ENCODE measurements around the gene SYNE2.

Gene SYNE2

DNA sequence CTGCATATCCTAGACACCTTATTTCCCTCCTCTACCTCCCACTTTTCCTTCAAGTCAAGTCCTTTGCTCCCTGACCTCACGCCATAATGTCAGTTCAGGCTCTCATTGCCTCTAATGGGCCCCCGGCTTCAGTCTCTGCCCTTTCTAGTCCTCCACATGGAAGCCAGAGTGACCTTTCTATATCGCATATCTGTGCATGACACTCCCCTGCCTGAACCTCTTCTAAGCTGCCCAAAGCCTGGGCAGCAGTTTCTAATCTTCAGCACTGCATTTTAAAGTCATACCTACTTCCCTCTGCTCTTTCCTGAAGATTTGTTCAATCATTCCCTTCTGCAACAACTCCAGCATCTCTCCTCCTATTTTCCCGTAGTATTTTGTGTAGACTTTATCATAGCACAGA, 395.9 kb downstream of the SYNE2 start:
- no peak for DNase-seq (ENCODE audit: low spot score)

DNA sequence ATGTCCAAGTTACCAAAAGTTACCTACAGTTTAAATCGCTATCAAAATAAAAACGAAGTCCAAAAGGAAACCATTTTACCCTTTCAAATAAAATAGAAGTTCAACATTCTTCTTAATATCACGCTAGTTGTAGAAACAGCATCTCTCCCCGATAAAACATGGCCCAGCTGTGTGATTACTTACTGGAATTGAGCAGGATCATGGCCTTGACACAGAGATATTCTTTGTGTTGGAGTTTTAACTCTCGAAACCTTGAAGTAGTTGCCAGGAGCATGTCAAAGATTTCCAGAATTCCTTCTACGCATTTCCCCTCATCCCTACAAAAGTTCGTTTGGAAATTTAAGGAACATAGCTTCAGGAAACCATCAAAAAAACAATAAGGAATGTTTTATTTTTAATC, 396.6 kb downstream of the SYNE2 start:
- no peak for DNase-seq (ENCODE audit: low spot score)

- no peak for DNase-seq (ENCODE audit: low spot score)
These were observed 400.9 kb downstream of the SYNE2 start for GRCh38 chr14:64253672-64254071.

DNA sequence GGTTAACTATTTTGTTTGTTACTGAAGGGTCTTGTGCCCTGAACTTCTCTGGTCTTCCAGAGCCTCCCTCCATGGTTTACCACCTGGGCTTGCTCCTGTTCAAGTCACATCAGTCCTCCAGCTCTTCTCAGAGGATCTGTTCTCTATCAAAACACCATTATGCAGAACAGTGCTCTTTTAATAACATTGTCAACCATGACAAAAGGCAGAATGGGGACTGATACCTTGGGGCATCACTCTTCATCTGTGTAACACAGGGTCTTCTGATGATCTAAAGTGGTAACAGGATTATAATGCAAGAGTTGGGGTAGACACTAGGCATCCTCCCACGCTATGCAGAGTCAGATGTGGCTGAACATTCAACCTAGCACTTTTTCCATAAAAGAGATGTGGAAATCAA, 403.0 kb downstream of the SYNE2 start:
- no peak for DNase-seq (ENCODE audit: low spot score)

- no peak for DNase-seq (ENCODE audit: low spot score)
These were observed 407.6 kb downstream of the SYNE2 start for GRCh38 chr14:64260418-64260817.

GRCh38 chr14:64265222-64265621, 412.4 kb downstream of the SYNE2 start:
- no peak for DNase-seq (ENCODE audit: low spot score)

DNA sequence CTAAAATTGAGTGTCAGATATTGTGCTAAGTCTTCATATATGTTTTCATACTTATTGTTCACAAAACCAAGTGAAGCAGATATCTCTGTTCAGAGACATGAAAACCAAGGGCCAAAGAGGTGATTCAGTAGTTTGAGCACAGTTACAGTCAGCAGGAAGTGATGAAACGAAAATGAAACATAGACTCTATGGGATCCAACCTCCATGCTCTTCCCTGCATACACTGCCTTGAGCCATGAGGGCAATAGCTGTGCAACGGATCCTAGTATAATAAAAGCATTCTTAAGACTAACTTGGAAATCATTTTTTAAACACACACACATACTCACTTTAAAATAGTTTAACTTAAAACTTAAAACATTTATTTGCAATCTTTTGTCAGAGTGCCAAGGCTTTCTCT, 413.4 kb downstream of the SYNE2 start:
- DNase-seq (ENCODE audit: low spot score) = no peak

DNA sequence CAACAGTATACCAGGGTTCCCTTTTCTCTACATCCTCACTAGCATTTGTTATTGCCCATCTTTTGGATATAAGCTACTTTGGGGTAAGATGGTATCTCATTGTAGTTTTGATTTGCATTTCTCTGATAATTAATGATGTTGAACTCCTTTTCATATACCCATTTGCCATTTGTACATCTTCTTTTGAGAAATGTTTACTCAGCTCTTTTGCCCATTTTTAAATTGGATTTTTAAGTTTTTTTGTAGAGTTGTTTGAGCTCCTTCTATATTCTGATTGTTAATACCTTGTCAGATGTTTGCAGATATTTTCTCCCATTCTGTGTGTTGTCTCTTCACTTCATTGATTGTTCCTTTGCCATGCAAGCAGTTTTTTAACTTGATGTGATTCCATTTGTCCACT, 419.2 kb downstream of the SYNE2 start:
- DNase-seq (ENCODE audit: low spot score) = no peak

All from Ammon's horn (tissue), 1 donor.